H1 (cell line): ENCODE measurements around the gene FNIP2. TPM values are rescaled to one million over a fixed set of nuclear protein-coding genes. Genes with fewer than 3 reads are reported as not detected.

Source experiments
- CTCF ChIA-PET: fragments of 300-600 bp; sonication (Branson Sonifier 250); formaldehyde crosslinking; loops from one replicate; lab custom pipeline; 2021; ENCODE audit not compliant: partially characterized antibody; lab: Charles Lee
- POLR2A ChIA-PET: fragments of 300-600 bp; sonication (Branson Sonifier 250); formaldehyde crosslinking; loops from one replicate; lab custom pipeline; 2021; ENCODE audit warnings: inconsistent platforms; ENCODE audit not compliant: partially characterized antibody; lab: Charles Lee
- DNase-seq, 2 experiments: peaks; one replicate each; pipeline versions ENCODE4 v3.0.0 to v3.0.0-alpha.2; 2010 to 2022; ENCODE audit warnings: low spot score in 2 of 2, low read depth in 1 of 2, mixed read lengths in 1 of 2
- FAIRE-seq: peaks from 2 replicates; lab custom pipeline; 2011; peaks lifted over from hg19 to GRCh38; lab: Jason Lieb, UNC
- H2AFZ ChIP-seq: 2 replicates; pipeline ENCODE4 v1.8.1; 2012; ENCODE audit warnings: low read length, inconsistent platforms
- H2AK5ac ChIP-seq: 2 replicates; pipeline ENCODE4 v1.6.1; 2013; ENCODE audit warnings: low read depth, low read length
- H2BK120ac ChIP-seq: replicated peaks from 2 replicates; pipeline ENCODE3; 2013; ENCODE audit warnings: low read depth, low read length, inconsistent platforms
- H2BK12ac ChIP-seq: 2 replicates; pipeline ENCODE4 v1.6.1; 2013; ENCODE audit warnings: low read depth, low read length
- H2BK15ac ChIP-seq: 2 replicates; pipeline ENCODE4 v1.6.1; 2013; ENCODE audit warnings: low read length
- H2BK20ac ChIP-seq: 2 replicates; pipeline ENCODE4 v1.6.1; 2013; ENCODE audit warnings: low read length
- H2BK5ac ChIP-seq: 2 replicates; pipeline ENCODE4 v1.6.1; 2013; ENCODE audit warnings: low read depth, low read length
- H3K14ac ChIP-seq: 2 replicates; pipeline ENCODE4 v1.6.1; 2013; ENCODE audit warnings: inconsistent platforms; ENCODE audit not compliant: insufficient read length
- H3K18ac ChIP-seq: 2 replicates; pipeline ENCODE4 v1.6.1; 2013; ENCODE audit warnings: low read length; ENCODE audit errors: extremely low read depth
- H3K23ac ChIP-seq: 2 replicates; pipeline ENCODE4 v1.6.1; 2013; ENCODE audit warnings: inconsistent platforms; ENCODE audit not compliant: insufficient read length
- H3K23me2 ChIP-seq: 2 replicates; pipeline ENCODE4 v1.6.1; 2013; ENCODE audit warnings: low read depth, low read length
- H3K27ac ChIP-seq: 2 replicates; pipeline ENCODE4 v1.6.1; 2011; ENCODE audit warnings: low read depth, low read length, inconsistent platforms
- H3K27me3 ChIP-seq, 4 experiments: replicated peaks in 1 of 4; 1 replicate in 1 of 4; 2 replicates in 3 of 4; pipeline versions ENCODE4 v1.6.1 to v1.8.1; 2011 to 2013; ENCODE audit warnings: low read length in 3 of 4, mild to moderate bottlenecking in 3 of 4, inconsistent platforms in 2 of 4, mixed read lengths in 2 of 4, moderate library complexity in 1 of 4; ENCODE audit not compliant: control insufficient read depth in 3 of 4, insufficient read depth in 3 of 4; ENCODE audit errors: extremely low read depth in 1 of 4
- H3K36me3 ChIP-seq, 4 experiments: 2 replicates each; pipeline versions ENCODE4 v1.6.1 to v1.8.1; 2011 to 2013; ENCODE audit warnings: mild to moderate bottlenecking in 4 of 4, low read length in 3 of 4, moderate library complexity in 2 of 4, control low read depth in 1 of 4, inconsistent platforms in 1 of 4; ENCODE audit not compliant: insufficient read depth in 4 of 4, control insufficient read depth in 2 of 4
- H3K4ac ChIP-seq: replicated peaks from 2 replicates; pipeline ENCODE3; 2013; ENCODE audit warnings: low read length, low read depth, mixed read lengths, inconsistent platforms; ENCODE audit not compliant: insufficient read length
- H3K4me1 ChIP-seq, 4 experiments: replicated peaks in 1 of 4; 1 replicate in 1 of 4; 2 replicates in 3 of 4; pipeline versions ENCODE4 v1.6.1 to v1.8.1; 2011 to 2013; ENCODE audit warnings: low read length in 3 of 4, inconsistent platforms in 2 of 4, mixed read lengths in 1 of 4; ENCODE audit not compliant: insufficient read depth in 4 of 4, control insufficient read depth in 3 of 4
- H3K4me2 ChIP-seq, 2 experiments: 2 replicates each; pipeline versions ENCODE4 v1.6.1 to v1.8.1; 2011 to 2013; ENCODE audit warnings: low read depth in 2 of 2, low read length in 2 of 2, control low read depth in 1 of 2, inconsistent platforms in 1 of 2, mild to moderate bottlenecking in 1 of 2; ENCODE audit not compliant: insufficient read depth in 1 of 2
- H3K4me3 ChIP-seq, 4 experiments: fragments of 200-600, 300-600 bp in 1 of 4; sonication (generic), shearing (Covaris generic), sonication (Bioruptor Twin) in 1 of 4; 2 replicates each; pipeline versions ENCODE4 v1.5.1 to v1.8.1; 2011 to 2016; ENCODE audit warnings: low read length in 4 of 4, low read depth in 3 of 4, control low read depth in 2 of 4, inconsistent platforms in 2 of 4, mild to moderate bottlenecking in 2 of 4, mixed read lengths in 1 of 4, moderate library complexity in 1 of 4; ENCODE audit not compliant: insufficient read depth in 2 of 4; ENCODE audit errors: extremely low read depth in 1 of 4
- H3K56ac ChIP-seq: replicated peaks from 2 replicates; pipeline ENCODE3; 2013; ENCODE audit warnings: low read depth, mild to moderate bottlenecking, mixed read lengths, low read length, inconsistent platforms; ENCODE audit not compliant: insufficient read length
- H3K79me1 ChIP-seq: 2 replicates; pipeline ENCODE4 v1.6.1; 2013; ENCODE audit warnings: low read depth, low read length, control low read depth
- H3K79me2 ChIP-seq, 2 experiments: 2 replicates each; pipeline versions ENCODE4 v1.6.1 to v1.8.1; 2012 to 2013; ENCODE audit warnings: low read length in 2 of 2, mild to moderate bottlenecking in 2 of 2, inconsistent platforms in 1 of 2; ENCODE audit not compliant: insufficient read depth in 2 of 2, control insufficient read depth in 1 of 2
- H3K9ac ChIP-seq, 4 experiments: replicated peaks in 1 of 4; 1 replicate in 1 of 4; 2 replicates in 3 of 4; pipeline versions ENCODE4 v1.6.1 to v1.8.1; 2011 to 2013; ENCODE audit warnings: low read depth in 3 of 4, low read length in 3 of 4, control low read depth in 2 of 4, mild to moderate bottlenecking in 2 of 4, moderate library complexity in 2 of 4, inconsistent platforms in 1 of 4; ENCODE audit errors: extremely low read depth in 1 of 4
- H3K9me3 ChIP-seq, 2 experiments: 2 replicates each; pipeline versions ENCODE4 v1.6.1 to v1.8.1; 2012 to 2013; ENCODE audit warnings: mild to moderate bottlenecking in 2 of 2, moderate library complexity in 2 of 2, control low read depth in 1 of 2, inconsistent platforms in 1 of 2, low read depth in 1 of 2, low read length in 1 of 2, mixed read lengths in 1 of 2; ENCODE audit not compliant: insufficient read depth in 2 of 2
- H4K20me1 ChIP-seq, 2 experiments: replicated peaks in 1 of 2; 2 replicates each; pipeline versions ENCODE3 to v1.8.1; 2011 to 2013; ENCODE audit warnings: inconsistent platforms in 2 of 2, low read length in 2 of 2, mild to moderate bottlenecking in 1 of 2; ENCODE audit not compliant: insufficient read depth in 2 of 2, control insufficient read depth in 1 of 2
- H4K5ac ChIP-seq: 2 replicates; pipeline ENCODE4 v1.6.1; 2013; ENCODE audit warnings: low read length, low read depth, mixed read lengths, inconsistent platforms; ENCODE audit not compliant: insufficient read length
- H4K8ac ChIP-seq: 2 replicates; pipeline ENCODE4 v1.8.0; 2013; ENCODE audit warnings: mild to moderate bottlenecking, moderate library complexity, low read length, inconsistent platforms; ENCODE audit not compliant: insufficient read depth; ENCODE audit errors: extremely low read depth
- H4K91ac ChIP-seq: replicated peaks from 2 replicates; pipeline ENCODE3; 2013; ENCODE audit warnings: low read length, mixed read lengths, inconsistent platforms; ENCODE audit not compliant: insufficient read length
- BCL11A ChIP-seq, 2 experiments: IDR thresholded peaks; one replicate each; pipeline ENCODE4 v1.6.1; 2011; ENCODE audit warnings: low read depth in 2 of 2, low read length in 2 of 2, mild to moderate bottlenecking in 2 of 2
- BRCA1 ChIP-seq: IDR thresholded peaks from 2 replicates; pipeline ENCODE4 v1.6.1; 2012; ENCODE audit warnings: low read depth, low read length, improper control_type of control experiment
- CEBPB ChIP-seq: IDR thresholded peaks from 2 replicates; pipeline ENCODE4 v1.6.1; 2012; ENCODE audit warnings: low read depth, low read length
- EGR1 ChIP-seq: IDR thresholded peaks from 2 replicates; pipeline ENCODE4 v1.6.1; 2011; ENCODE audit warnings: low read depth, low read length, borderline replicate concordance
- EZH2 ChIP-seq: fragments of 200-600 bp; sonication (generic); IDR thresholded peaks from 2 replicates; pipeline ENCODE4 v1.7.1; 2012; ENCODE audit warnings: low read depth, mild to moderate bottlenecking, moderate library complexity, low read length, inconsistent platforms; ENCODE audit not compliant: severe bottlenecking
- NRF1 ChIP-seq: IDR thresholded peaks from 2 replicates; pipeline ENCODE4 v1.6.1; 2011; ENCODE audit warnings: mild to moderate bottlenecking, low read depth, low read length, improper control_type of control experiment
- POLR2AphosphoS5 ChIP-seq: IDR thresholded peaks from 2 replicates; pipeline ENCODE4 v1.6.1; 2011; ENCODE audit warnings: low read depth, low read length
- SAP30 ChIP-seq: fragments of 300-600 bp; sonication (generic); IDR thresholded peaks from 2 replicates; pipeline ENCODE4 v1.7.1; 2012; ENCODE audit warnings: low read length, moderate library complexity, mild to moderate bottlenecking, inconsistent platforms; ENCODE audit not compliant: insufficient read depth, insufficient replicate concordance
- YY1 ChIP-seq: IDR thresholded peaks from 2 replicates; pipeline ENCODE4 v1.6.1; 2011; ENCODE audit warnings: low read depth, mild to moderate bottlenecking, low read length
- WGBS, 2 experiments: shearing (Covaris generic) in 1 of 2; methylation state at CpG; one replicate each; pipeline versions ENCODE4 v1.1.6 to v1.1.7; 2013 to 2015; ENCODE audit warnings: low lambda C conversion rate in 2 of 2, mixed read lengths in 2 of 2, inconsistent platforms in 1 of 2, low coverage in 1 of 2, missing lambda C conversion rate in 1 of 2; ENCODE audit not compliant: insufficient replicate concordance in 2 of 2, insufficient coverage in 1 of 2, insufficient read length in 1 of 2; ENCODE audit errors: extremely low coverage in 1 of 2, missing lambda C conversion rate in 1 of 2; 5-methylcytosine and 5-hydroxymethylcytosine counted together
- polyA plus RNA-seq, 7 experiments: library from polyadenylated mRNA; depleted of rRNA in 3 of 7; stranded (reverse) in 5 of 7; unstranded in 2 of 7; fragments of >200 nt in 5 of 7; fragments of 200-250 nt in 2 of 7; gene quantifications; 1 replicate in 5 of 7; 2 replicates in 1 of 7; 4 replicates in 1 of 7; pipeline versions ENCODE4 v1.2.1 to v1.2.3, GENCODE V29; 2011 to 2013; ENCODE audit warnings: missing spikeins in 2 of 7, mixed read lengths in 2 of 7
- total RNA-seq: library from RNA; stranded (reverse); fragmentation: NEBNext Ultra II Directional; extraction: Animal tissue kit (Norgen Biotek cat#: 25700); gene quantifications from 2 replicates; pipeline ENCODE4 v1.2.1, GENCODE V29; 2021
- TF ChIP-seq, protein P1 (sequence below), 3 experiments: IDR thresholded peaks; 1 replicate in 2 of 3; 2 replicates in 1 of 3; pipeline versions ENCODE4 v1.5.1 to v1.6.1; 2011; ENCODE audit warnings: low read length in 3 of 3, mild to moderate bottlenecking in 3 of 3, inconsistent platforms in 2 of 3, low read depth in 1 of 3, moderate library complexity in 1 of 3; ENCODE audit not compliant: insufficient read depth in 1 of 3; ENCODE audit errors: control extremely low read depth in 1 of 3
- TF ChIP-seq, protein P2 (sequence below): IDR thresholded peaks from 2 replicates; pipeline ENCODE4 v1.6.1; 2011; ENCODE audit warnings: low read depth, mild to moderate bottlenecking, low read length; ENCODE audit not compliant: insufficient read depth

The FNIP2 gene
- total and polyA plus RNA-seq, 2 of the 8 experiments (the other 6 are each of a cell fraction or from before 2014, with no cell fraction given) = 4.0 to 13.0 TPM

GRCh38 chr4:158816955-158817354, 48.1 kb downstream of the FNIP2 start:
- Histone ChIP-seq H3K79me2 (no peaks in the 10 kb centered on the region), H2AK5ac (no peak overlapping the region), H3K23me2 (no peaks in the 10 kb centered on the region), H2AFZ (no peak overlapping the region), H2BK5ac (no peak overlapping the region), H3K4me1 (no peaks in the 10 kb centered on the region), H3K9ac (no peak overlapping the region), H2BK20ac (no peak overlapping the region), H4K8ac (no peak overlapping the region), H2BK15ac (no peak overlapping the region), H3K56ac (no peak overlapping the region), H3K9me3 (peaks cover 0 to 3% of the 10 kb centered on the region in 2 experiments; a peak in 1 of 4 replicates), H2BK12ac (no peak overlapping the region), H4K20me1 (no peaks in the 10 kb centered on the region), H3K18ac (no peak overlapping the region), H3K14ac (no peak overlapping the region), H3K27ac (no peak overlapping the region), H3K27me3 (no peaks in the 10 kb centered on the region), H3K36me3 (no peaks in the 10 kb centered on the region), H4K91ac (no peak overlapping the region), H3K23ac (no peak overlapping the region), H3K4me2 (no peak overlapping the region), H3K4me3 (no peak overlapping the region), H2BK120ac (no peak overlapping the region), H4K5ac (no peak overlapping the region), H3K4ac (no peak overlapping the region), H3K79me1 (0 out of 2 replicates have a peak, but pooled peaks cover 2% of the 10 kb centered on the region)
- no peak for FAIRE-seq
- no peak for DNase-seq
- CTCF ChIA-PET = no interaction called here
- POLR2A ChIA-PET = no interaction called here
- WGBS, 2 experiments = 93% methylated on average over 1 of the region's 1 CpG; no CpG with 5 or more reads in 1 of the 2 experiments
- TF ChIP-seq, protein P1, sequence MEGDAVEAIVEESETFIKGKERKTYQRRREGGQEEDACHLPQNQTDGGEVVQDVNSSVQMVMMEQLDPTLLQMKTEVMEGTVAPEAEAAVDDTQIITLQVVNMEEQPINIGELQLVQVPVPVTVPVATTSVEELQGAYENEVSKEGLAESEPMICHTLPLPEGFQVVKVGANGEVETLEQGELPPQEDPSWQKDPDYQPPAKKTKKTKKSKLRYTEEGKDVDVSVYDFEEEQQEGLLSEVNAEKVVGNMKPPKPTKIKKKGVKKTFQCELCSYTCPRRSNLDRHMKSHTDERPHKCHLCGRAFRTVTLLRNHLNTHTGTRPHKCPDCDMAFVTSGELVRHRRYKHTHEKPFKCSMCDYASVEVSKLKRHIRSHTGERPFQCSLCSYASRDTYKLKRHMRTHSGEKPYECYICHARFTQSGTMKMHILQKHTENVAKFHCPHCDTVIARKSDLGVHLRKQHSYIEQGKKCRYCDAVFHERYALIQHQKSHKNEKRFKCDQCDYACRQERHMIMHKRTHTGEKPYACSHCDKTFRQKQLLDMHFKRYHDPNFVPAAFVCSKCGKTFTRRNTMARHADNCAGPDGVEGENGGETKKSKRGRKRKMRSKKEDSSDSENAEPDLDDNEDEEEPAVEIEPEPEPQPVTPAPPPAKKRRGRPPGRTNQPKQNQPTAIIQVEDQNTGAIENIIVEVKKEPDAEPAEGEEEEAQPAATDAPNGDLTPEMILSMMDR (IDR thresholded peaks at IDR 0.05; ENCODE audit: control extremely low read depth in 1 of 3, insufficient read depth in 1 of 3, low read depth in 1 of 3, low read length in 3 of 3) = no peak
- TF ChIP-seq EGR1 = no peak
- TF ChIP-seq EZH2 = no peak
- no peak for TF ChIP-seq SAP30
- TF ChIP-seq NRF1 = no peak
- TF ChIP-seq BRCA1 = no peak
- TF ChIP-seq CEBPB = no peak
- no peak for TF ChIP-seq BCL11A (IDR thresholded peaks at IDR 0.05; ENCODE audit: low read depth in 2 of 2, low read length in 2 of 2)
- TF ChIP-seq YY1 = no peak
- TF ChIP-seq, protein P2, sequence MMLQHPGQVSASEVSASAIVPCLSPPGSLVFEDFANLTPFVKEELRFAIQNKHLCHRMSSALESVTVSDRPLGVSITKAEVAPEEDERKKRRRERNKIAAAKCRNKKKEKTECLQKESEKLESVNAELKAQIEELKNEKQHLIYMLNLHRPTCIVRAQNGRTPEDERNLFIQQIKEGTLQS = no peak
- TF ChIP-seq POLR2AphosphoS5 = no peak
